ENCODE data around the gene MUC3A.
"Not testable (repeated sequence)": the region's sequence is repeated elsewhere in the genome, so short reads cannot be mapped to it uniquely, and the experiment has no call there.

GRCh38 chr7:100998530-100998929, 49.2 kb downstream of the MUC3A start:
- not testable (repeated sequence) for TF ChIP-seq CTCF, POLR2A, EP300, POLR2AphosphoS5 (IDR thresholded peaks at IDR 0.05)
